Liver (tissue), 9 donors: ENCODE results near the gene GIGYF1. TPM values are rescaled to one million over a fixed set of nuclear protein-coding genes. Genes with fewer than 3 reads are reported as not detected.

Experiments used
- DNase-seq: peaks from one replicate; pipeline ENCODE4 v3.0.0-alpha.2; 2017; ENCODE audit warnings: low spot score
- H3K27ac ChIP-seq, 2 donors: one replicate each; pipeline ENCODE4 v1.7.0; 2013; ENCODE audit warnings: inconsistent platforms in 2 of 2, low read length in 2 of 2, control low read depth in 1 of 2, low read depth in 1 of 2, mild to moderate bottlenecking in 1 of 2
- H3K27me3 ChIP-seq, 4 donors: one replicate each; pipeline versions ENCODE4 v1.6.1 to v1.7.0; 2013; ENCODE audit warnings: low read length in 3 of 4, inconsistent platforms in 1 of 4, mild to moderate bottlenecking in 1 of 4, moderate library complexity in 1 of 4; ENCODE audit not compliant: control insufficient read depth in 4 of 4, insufficient read depth in 4 of 4
- H3K36me3 ChIP-seq, 4 donors: one replicate each; pipeline versions ENCODE4 v1.6.1 to v1.7.0; 2013; ENCODE audit warnings: low read length in 3 of 4, mild to moderate bottlenecking in 3 of 4, low read depth in 1 of 4, moderate library complexity in 1 of 4; ENCODE audit not compliant: control insufficient read depth in 4 of 4, insufficient read depth in 3 of 4
- H3K4me1 ChIP-seq, 4 donors: one replicate each; pipeline versions ENCODE4 v1.6.1 to v1.7.0; 2013; ENCODE audit warnings: low read length in 3 of 4, mild to moderate bottlenecking in 3 of 4, moderate library complexity in 1 of 4; ENCODE audit not compliant: control insufficient read depth in 4 of 4, insufficient read depth in 4 of 4
- H3K4me3 ChIP-seq, 3 donors: one replicate each; pipeline versions ENCODE4 v1.6.1 to v1.7.0; 2013; ENCODE audit warnings: low read length in 3 of 3, control low read depth in 1 of 3, low read depth in 1 of 3, mild to moderate bottlenecking in 1 of 3
- H3K9ac ChIP-seq, 2 donors: one replicate each; pipeline ENCODE4 v1.7.0; 2013; ENCODE audit warnings: low read length in 2 of 2, mild to moderate bottlenecking in 2 of 2, moderate library complexity in 2 of 2, control low read depth in 1 of 2, low read depth in 1 of 2
- H3K9me3 ChIP-seq, 4 donors: one replicate each; pipeline versions ENCODE4 v1.6.1 to v1.7.0; 2013; ENCODE audit warnings: low read length in 3 of 4; ENCODE audit not compliant: control insufficient read depth in 4 of 4
- CTCF ChIP-seq: fragments of 150-350 bp; IDR thresholded peaks from 2 replicates; pipeline ENCODE4 v1.5.1; 2017; ENCODE audit warnings: improper control_type of control experiment, low read depth, low read length; ENCODE audit not compliant: missing input control
- EGR1 ChIP-seq, 2 donors: IDR thresholded peaks; 2 replicates each; pipeline ENCODE4 v1.6.1; 2016 to 2018; ENCODE audit warnings: antibody characterized with exemption in 2 of 2, low read depth in 2 of 2
- FOXA1 ChIP-seq: IDR thresholded peaks from 2 replicates; pipeline ENCODE4 v1.6.1; 2016; ENCODE audit warnings: antibody characterized with exemption
- FOXA2 ChIP-seq: IDR thresholded peaks from 2 replicates; pipeline ENCODE4 v1.6.1; 2016; ENCODE audit warnings: antibody characterized with exemption
- GABPA ChIP-seq, 2 donors: IDR thresholded peaks in 1 of 2; conservative IDR thresholded peaks in 1 of 2; 2 replicates each; pipeline ENCODE4 v1.6.1; 2016; ENCODE audit warnings: antibody characterized with exemption in 2 of 2, mild to moderate bottlenecking in 1 of 2, moderate library complexity in 1 of 2
- HNF4A ChIP-seq, 2 donors: conservative IDR thresholded peaks; 2 replicates each; pipeline ENCODE4 v1.6.1; 2016; ENCODE audit warnings: antibody characterized with exemption in 2 of 2, mild to moderate bottlenecking in 2 of 2
- HNF4G ChIP-seq: IDR thresholded peaks from 2 replicates; pipeline ENCODE4 v1.6.1; 2016; ENCODE audit warnings: antibody characterized with exemption
- JUND ChIP-seq, 2 donors: IDR thresholded peaks; 2 replicates each; pipeline ENCODE4 v1.6.1; 2016; ENCODE audit warnings: antibody characterized with exemption in 2 of 2
- NR2F2 ChIP-seq: IDR thresholded peaks from 2 replicates; pipeline ENCODE4 v1.6.1; 2016; ENCODE audit warnings: antibody characterized with exemption
- REST ChIP-seq: IDR thresholded peaks from 2 replicates; pipeline ENCODE4 v1.6.1; 2016; ENCODE audit warnings: antibody characterized with exemption, mild to moderate bottlenecking
- RXRA ChIP-seq, 2 donors: IDR thresholded peaks; 2 replicates each; pipeline ENCODE4 v1.6.1; 2017 to 2018; ENCODE audit warnings: antibody characterized with exemption in 2 of 2, mild to moderate bottlenecking in 1 of 2
- SP1 ChIP-seq: IDR thresholded peaks from 2 replicates; pipeline ENCODE4 v1.6.1; 2018; ENCODE audit warnings: antibody characterized with exemption, mild to moderate bottlenecking
- TAF1 ChIP-seq: conservative IDR thresholded peaks from 2 replicates; pipeline ENCODE4 v1.6.1; 2016; ENCODE audit warnings: antibody characterized with exemption, mild to moderate bottlenecking
- YY1 ChIP-seq: IDR thresholded peaks from 2 replicates; pipeline ENCODE4 v1.6.1; 2016; ENCODE audit warnings: antibody characterized with exemption, mild to moderate bottlenecking
- WGBS: extraction: QIAGEN DNeasy Blood & Tissue Kit; methylation state at CpG from one replicate; pipeline ENCODE4 v1.1.7; 2013; 5-methylcytosine and 5-hydroxymethylcytosine counted together
- polyA plus RNA-seq, 2 donors: library from polyadenylated mRNA; stranded (reverse) in 1 of 2; unstranded in 1 of 2; fragments of 200-250 nt in 1 of 2; fragments of >200 nt in 1 of 2; fragmentation: Nextera tagmentation in 1 of 2; extraction: Ambion mirVana in 1 of 2; gene quantifications; one replicate each; pipeline versions ENCODE4 v1.2.1 to v1.2.3, GENCODE V29; 2013 to 2015
- total RNA-seq, 2 donors: library from RNA; depleted of rRNA; stranded (reverse); fragments of >200 nt; gene quantifications; one replicate each; pipeline ENCODE4 v1.2.3, GENCODE V29; 2014
- TF ChIP-seq, protein P1 (sequence below): IDR thresholded peaks from 2 replicates; pipeline ENCODE4 v1.6.1; 2016; ENCODE audit warnings: antibody characterized with exemption
- TF ChIP-seq, protein P2 (sequence below): IDR thresholded peaks from 2 replicates; pipeline ENCODE4 v1.6.1; 2016; ENCODE audit warnings: antibody characterized with exemption
- TF ChIP-seq, protein P3 (sequence below): IDR thresholded peaks from 2 replicates; pipeline ENCODE4 v1.6.1; 2016; ENCODE audit warnings: antibody characterized with exemption
- donor health status: healthy.
- donor health status: healthy.
- donor health status: healthy.
- donor health status: healthy.
- donor health status: healthy.

GIGYF1 gene
- total and polyA plus RNA-seq, 4 donors: 6.8 to 12.7 (median 10.1) TPM

GRCh38 chr7:100685631-100686145 lies 8.4 kb downstream of the GIGYF1 start:
- Histone ChIP-seq H3K9me3 (no peaks in the 10 kb centered on the region), H3K36me3 (peaks cover 0 to 58% (median 35%) of the 10 kb centered on the region in 4 donors), H3K27me3 (no peaks in the 10 kb centered on the region), H3K4me1 (peaks cover 0 to 7% (median 0%) of the 10 kb centered on the region in 4 donors), H3K9ac (no peak overlapping the region), H3K27ac (no peak overlapping the region), H3K4me3 (no peak overlapping the region)
- 92% methylated on average over 17 of the region's 17 CpGs for WGBS
- no peak for DNase-seq
- TF ChIP-seq HNF4A (conservative IDR thresholded peaks at IDR 0.05): no peak
- TF ChIP-seq, protein P1, sequence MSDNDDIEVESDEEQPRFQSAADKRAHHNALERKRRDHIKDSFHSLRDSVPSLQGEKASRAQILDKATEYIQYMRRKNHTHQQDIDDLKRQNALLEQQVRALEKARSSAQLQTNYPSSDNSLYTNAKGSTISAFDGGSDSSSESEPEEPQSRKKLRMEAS: no peak
- TF ChIP-seq FOXA1: no peak
- no peak for TF ChIP-seq NR2F2
- no peak for TF ChIP-seq REST
- no peak for TF ChIP-seq SP1
- no peak for TF ChIP-seq TAF1
- no peak for TF ChIP-seq EGR1 (IDR thresholded peaks at IDR 0.05; ENCODE audit: low read depth in 2 of 2)
- TF ChIP-seq GABPA (IDR thresholded peaks at IDR 0.05 in 1 of 2, conservative IDR thresholded peaks at IDR 0.05 in 1 of 2): no peak
- TF ChIP-seq HNF4G: no peak
- no peak for TF ChIP-seq JUND (IDR thresholded peaks at IDR 0.05)
- TF ChIP-seq, protein P2, sequence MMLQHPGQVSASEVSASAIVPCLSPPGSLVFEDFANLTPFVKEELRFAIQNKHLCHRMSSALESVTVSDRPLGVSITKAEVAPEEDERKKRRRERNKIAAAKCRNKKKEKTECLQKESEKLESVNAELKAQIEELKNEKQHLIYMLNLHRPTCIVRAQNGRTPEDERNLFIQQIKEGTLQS: no peak
- no peak for TF ChIP-seq FOXA2
- TF ChIP-seq RXRA (IDR thresholded peaks at IDR 0.05): no peak
- TF ChIP-seq CTCF: no peak
- TF ChIP-seq YY1: no peak
- TF ChIP-seq, protein P3, sequence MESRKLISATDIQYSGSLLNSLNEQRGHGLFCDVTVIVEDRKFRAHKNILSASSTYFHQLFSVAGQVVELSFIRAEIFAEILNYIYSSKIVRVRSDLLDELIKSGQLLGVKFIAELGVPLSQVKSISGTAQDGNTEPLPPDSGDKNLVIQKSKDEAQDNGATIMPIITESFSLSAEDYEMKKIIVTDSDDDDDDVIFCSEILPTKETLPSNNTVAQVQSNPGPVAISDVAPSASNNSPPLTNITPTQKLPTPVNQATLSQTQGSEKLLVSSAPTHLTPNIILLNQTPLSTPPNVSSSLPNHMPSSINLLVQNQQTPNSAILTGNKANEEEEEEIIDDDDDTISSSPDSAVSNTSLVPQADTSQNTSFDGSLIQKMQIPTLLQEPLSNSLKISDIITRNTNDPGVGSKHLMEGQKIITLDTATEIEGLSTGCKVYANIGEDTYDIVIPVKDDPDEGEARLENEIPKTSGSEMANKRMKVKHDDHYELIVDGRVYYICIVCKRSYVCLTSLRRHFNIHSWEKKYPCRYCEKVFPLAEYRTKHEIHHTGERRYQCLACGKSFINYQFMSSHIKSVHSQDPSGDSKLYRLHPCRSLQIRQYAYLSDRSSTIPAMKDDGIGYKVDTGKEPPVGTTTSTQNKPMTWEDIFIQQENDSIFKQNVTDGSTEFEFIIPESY: no peak
